Body of pancreas (tissue), 4 donors: ENCODE results near the gene HUNK. TPM values are rescaled to one million over a fixed set of nuclear protein-coding genes. Genes with fewer than 3 reads are reported as not detected.

Experiments used
- ATAC-seq: fragments of 150-250 bp; one replicate; pipeline ENCODE4 v1.9.1; 2016
- DNase-seq, 4 donors: peaks; one replicate each; pipeline ENCODE4 v3.0.0-alpha.2; 2019
- H3K27ac ChIP-seq, 4 donors: fragments of 200-600 bp; sonication (generic); 1 replicate in 3 of 4; 2 replicates in 1 of 4; pipeline versions ENCODE4 v1.5.1 to v1.6.1; 2016 to 2019; ENCODE audit warnings: mild to moderate bottlenecking in 1 of 4, mixed read lengths in 1 of 4, moderate library complexity in 1 of 4
- H3K27me3 ChIP-seq, 2 donors: fragments of 200-600 bp; sonication (generic); one replicate each; pipeline ENCODE4 v1.6.0; 2016; ENCODE audit warnings: mild to moderate bottlenecking in 1 of 2
- H3K36me3 ChIP-seq, 2 donors: fragments of 200-600 bp; sonication (generic); replicated peaks in 1 of 2; 2 replicates each; pipeline ENCODE4 v1.5.1; 2016; ENCODE audit warnings: low read depth in 2 of 2; ENCODE audit not compliant: insufficient read depth in 1 of 2
- H3K4me1 ChIP-seq: fragments of 200-600 bp; sonication (generic); one replicate; pipeline ENCODE4 v1.6.0; 2016
- H3K4me3 ChIP-seq, 2 donors: fragments of 200-600 bp; sonication (generic); 1 replicate in 1 of 2; 2 replicates in 1 of 2; pipeline ENCODE4 v1.5.1; 2016 to 2019
- H3K9me3 ChIP-seq, 3 donors: fragments of 200-600 bp; sonication (generic); 1 replicate in 2 of 3; 2 replicates in 1 of 3; pipeline ENCODE4 v1.5.1; 2016
- POLR2A ChIP-seq, 3 donors: fragments of 450-650 bp; IDR thresholded peaks; one replicate each; pipeline ENCODE4 v1.6.1; 2016; ENCODE audit warnings: antibody characterized with exemption in 3 of 3, mild to moderate bottlenecking in 2 of 3
- WGBS, 2 donors: methylation state at CpG; one replicate each; pipeline ENCODE4 v1.1.5; 2017; 5-methylcytosine and 5-hydroxymethylcytosine counted together
- intact Hi-C: fragments of 100-400 bp; cut with DNase I; formaldehyde crosslinking; loops from one replicate; pipeline ENCODE4 v1.15.1; 2023
- total RNA-seq, 2 donors: library from RNA; depleted of rRNA; stranded (reverse); fragments of >200 nt; gene quantifications; one replicate each; pipeline ENCODE4 v1.1.0, GENCODE V29; 2016
- TF ChIP-seq, protein P1 (sequence below), 7 experiments: fragments of 450-650 bp in 4 of 7; fragments of 200-600 bp in 3 of 7; sonication (generic) in 3 of 7; IDR thresholded peaks; one replicate each; pipeline ENCODE4 v1.5.1; 2016 to 2019; ENCODE audit warnings: antibody characterized with exemption in 7 of 7

HUNK gene
- total RNA-seq, 2 donors from 2014 or later: 6.7 to 9.2 TPM

DNA sequence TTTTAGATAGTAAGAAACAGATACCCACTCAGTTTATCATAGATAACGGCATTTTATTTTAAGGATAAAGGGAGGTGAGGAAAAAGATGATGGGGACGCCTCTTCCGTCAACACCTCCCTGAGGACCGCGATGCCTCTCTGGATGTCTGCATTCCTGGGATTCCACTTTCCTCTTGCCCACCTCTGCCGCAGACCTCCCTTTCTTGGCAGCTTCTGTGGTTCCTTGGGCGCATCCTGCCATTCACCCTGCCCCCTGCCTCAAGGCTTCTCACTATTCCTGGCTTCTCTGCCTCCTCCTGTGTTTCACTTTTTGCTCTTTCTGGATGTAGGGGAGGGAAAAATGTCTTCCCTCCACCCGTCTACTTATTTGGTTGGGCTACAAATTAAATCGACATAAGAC is 19.9 kb downstream of the HUNK start:
- no peak for ATAC-seq
- H3K27ac ChIP-seq: peak overlapping the region in 3 of 4 donors; percentile 58 to 76 (median 69)
- no peaks in the 10 kb centered on the region for H3K36me3 ChIP-seq
- no peaks in the 10 kb centered on the region for H3K27me3 ChIP-seq
- peaks cover 87% of the 10 kb centered on the region for H3K4me1 ChIP-seq
- H3K4me3 ChIP-seq: no peak overlapping the region
- 65 to 92% methylated on average over 9 of the region's 9 CpGs for WGBS, 2 donors
- DNase-seq: no peak
- no peak for TF ChIP-seq POLR2A (IDR thresholded peaks at IDR 0.05)
- TF ChIP-seq, protein P1, sequence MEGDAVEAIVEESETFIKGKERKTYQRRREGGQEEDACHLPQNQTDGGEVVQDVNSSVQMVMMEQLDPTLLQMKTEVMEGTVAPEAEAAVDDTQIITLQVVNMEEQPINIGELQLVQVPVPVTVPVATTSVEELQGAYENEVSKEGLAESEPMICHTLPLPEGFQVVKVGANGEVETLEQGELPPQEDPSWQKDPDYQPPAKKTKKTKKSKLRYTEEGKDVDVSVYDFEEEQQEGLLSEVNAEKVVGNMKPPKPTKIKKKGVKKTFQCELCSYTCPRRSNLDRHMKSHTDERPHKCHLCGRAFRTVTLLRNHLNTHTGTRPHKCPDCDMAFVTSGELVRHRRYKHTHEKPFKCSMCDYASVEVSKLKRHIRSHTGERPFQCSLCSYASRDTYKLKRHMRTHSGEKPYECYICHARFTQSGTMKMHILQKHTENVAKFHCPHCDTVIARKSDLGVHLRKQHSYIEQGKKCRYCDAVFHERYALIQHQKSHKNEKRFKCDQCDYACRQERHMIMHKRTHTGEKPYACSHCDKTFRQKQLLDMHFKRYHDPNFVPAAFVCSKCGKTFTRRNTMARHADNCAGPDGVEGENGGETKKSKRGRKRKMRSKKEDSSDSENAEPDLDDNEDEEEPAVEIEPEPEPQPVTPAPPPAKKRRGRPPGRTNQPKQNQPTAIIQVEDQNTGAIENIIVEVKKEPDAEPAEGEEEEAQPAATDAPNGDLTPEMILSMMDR (IDR thresholded peaks at IDR 0.05): no peak
- no peaks in the 10 kb centered on the region for H3K9me3 ChIP-seq
- intact Hi-C loops: no loop called here

DNA sequence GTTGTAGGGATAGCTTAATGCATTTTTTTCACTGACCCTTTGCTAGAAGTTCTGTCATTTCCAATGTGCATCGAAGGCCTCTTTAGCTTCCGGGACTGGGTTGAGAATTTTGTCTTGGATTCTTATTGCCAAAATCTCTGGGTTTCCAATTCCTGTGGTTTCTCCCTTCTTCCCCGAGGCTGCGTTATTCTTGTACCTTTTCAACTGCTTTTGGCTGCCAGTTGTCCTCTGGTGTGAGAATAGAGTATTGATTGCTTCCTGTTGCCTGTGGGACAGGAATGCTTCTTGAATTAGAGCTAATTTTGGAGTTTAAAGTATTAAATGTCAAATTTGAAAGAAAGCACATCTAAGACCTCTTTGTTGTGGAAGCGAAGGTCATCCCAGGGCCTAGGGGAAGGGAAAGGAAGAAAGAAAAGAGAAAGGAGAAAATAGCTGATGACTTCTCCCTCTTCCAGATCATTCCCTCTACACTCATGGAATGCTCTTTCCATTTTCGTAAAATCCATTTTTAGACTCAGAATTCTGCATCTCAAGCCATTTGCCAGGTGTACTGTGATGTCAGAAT is 21.1 kb downstream of the HUNK start:
- ATAC-seq (no peak), DNase-seq (no peak)
- H3K27ac ChIP-seq: peak overlapping the region; percentile 23 to 76 (median 64)
- H3K4me1 ChIP-seq: peaks cover 88% of the 10 kb centered on the region
- no peak for TF ChIP-seq POLR2A (IDR thresholded peaks at IDR 0.05)
- TF ChIP-seq, protein P1 (IDR thresholded peaks at IDR 0.05): no peak
- WGBS, 2 donors: 52 to 56% methylated on average over 6 of the region's 6 CpGs
- H3K4me3 ChIP-seq: no peak overlapping the region
- no peaks in the 10 kb centered on the region for H3K9me3 ChIP-seq
- intact Hi-C loops: no loop called here
- H3K27me3 ChIP-seq: no peaks in the 10 kb centered on the region
- no peaks in the 10 kb centered on the region for H3K36me3 ChIP-seq

DNA sequence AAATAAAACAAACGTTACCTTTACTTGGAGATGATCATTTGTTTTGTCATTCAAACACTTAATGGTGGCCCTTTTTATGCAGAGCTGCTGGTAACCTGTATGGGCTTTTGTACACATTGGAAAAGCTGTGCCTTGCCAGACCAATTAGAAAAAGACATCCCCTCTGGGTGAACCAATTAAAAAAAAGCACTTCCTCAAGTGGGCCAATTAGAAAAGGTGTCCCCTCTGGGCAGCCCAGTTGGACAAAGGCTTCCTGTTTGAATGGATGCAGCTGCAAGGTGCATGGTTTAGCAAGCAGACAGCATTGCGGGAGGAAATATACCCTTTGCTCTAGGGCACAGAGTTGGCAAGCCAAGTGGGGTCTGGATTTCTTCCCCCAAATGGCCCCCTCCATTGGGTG is 21.6 kb downstream of the HUNK start:
- Histone ChIP-seq H3K36me3 (no peaks in the 10 kb centered on the region), H3K27me3 (no peaks in the 10 kb centered on the region), H3K27ac (peak overlapping the region; percentile 48 to 76 (median 64)), H3K9me3 (no peaks in the 10 kb centered on the region), H3K4me1 (peaks cover 88% of the 10 kb centered on the region), H3K4me3 (no peak overlapping the region)
- intact Hi-C loops: no loop called here
- TF ChIP-seq POLR2A (IDR thresholded peaks at IDR 0.05): no peak
- TF ChIP-seq, protein P1 (IDR thresholded peaks at IDR 0.05): no peak
- ATAC-seq: no peak
- WGBS, 2 donors: 54 to 56% methylated on average over 2 of the region's 2 CpGs
- DNase-seq: peak in 1 of 4 donors; percentile 10

DNA sequence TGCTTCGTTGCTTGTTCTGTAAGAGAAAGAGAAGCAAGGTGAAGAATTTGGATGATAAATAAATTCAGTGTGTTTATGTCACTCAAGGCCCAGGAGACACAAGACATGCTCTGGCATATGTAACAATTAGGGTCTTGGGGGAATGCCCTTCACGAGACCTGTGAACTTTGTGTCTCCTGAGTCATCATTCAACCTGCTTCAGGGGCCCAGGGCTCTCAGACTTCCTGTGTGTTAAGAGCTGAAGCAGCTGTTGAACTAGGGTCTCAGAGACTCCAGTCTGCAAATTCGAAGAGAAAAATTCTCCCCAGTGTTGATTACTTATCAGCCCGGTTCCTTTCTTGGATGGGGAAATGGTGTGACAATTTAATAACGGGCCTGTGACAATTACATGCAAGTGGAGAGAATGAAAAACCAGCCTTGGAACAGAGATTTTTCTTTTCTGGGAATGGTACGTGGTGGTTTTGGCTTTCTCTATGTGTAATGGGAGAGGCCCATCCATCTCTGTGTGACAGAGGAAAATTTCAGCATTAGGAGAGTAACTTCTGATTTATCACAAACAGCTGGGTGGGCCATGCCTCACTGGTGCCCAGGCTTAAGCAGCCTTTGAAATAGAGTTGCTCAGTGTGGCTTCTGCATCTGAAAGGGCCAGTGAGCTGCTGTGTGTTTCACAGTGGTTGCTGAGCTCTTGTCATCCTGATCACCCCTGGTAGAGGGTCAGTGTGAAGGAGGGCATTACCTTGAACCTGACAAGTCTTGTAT is 22.4 kb downstream of the HUNK start:
- no peak for ATAC-seq
- peak in 1 of 4 donors; percentile 9 for DNase-seq
- WGBS, 2 donors: 43 to 44% methylated on average over 6 of the region's 6 CpGs

More for the DNA sequence above, 22.4 kb downstream of the HUNK start:
- TF ChIP-seq POLR2A (IDR thresholded peaks at IDR 0.05): no peak
- TF ChIP-seq, protein P1 (IDR thresholded peaks at IDR 0.05): no peak
- no peaks in the 10 kb centered on the region for H3K9me3 ChIP-seq
- H3K27me3 ChIP-seq: no peaks in the 10 kb centered on the region
- peak overlapping the region; percentile 58 to 76 (median 72) for H3K27ac ChIP-seq
- intact Hi-C loops: no loop called here
- peaks cover 91% of the 10 kb centered on the region for H3K4me1 ChIP-seq
- no peaks in the 10 kb centered on the region for H3K36me3 ChIP-seq
- H3K4me3 ChIP-seq: no peak overlapping the region
